Common myeloid progenitor, CD34-positive (primary cell): ENCODE results near the gene PFKM.

Source experiments
- CTCF ChIA-PET: fragments of 350-600 bp; sonication (Branson Sonifier 250); formaldehyde crosslinking; loops from one replicate; lab custom pipeline; 2021; ENCODE audit warnings: antibody characterized with exemption; lab: Charles Lee
- POLR2A ChIA-PET: fragments of 350-600 bp; sonication (Branson Sonifier 250); formaldehyde crosslinking; loops from one replicate; lab custom pipeline; 2021; ENCODE audit warnings: antibody characterized with exemption; lab: Charles Lee
- DNase-seq, 3 donors: peaks; one replicate each; pipeline versions ENCODE4 v3.0.0 to v3.0.0-alpha.2; 2013
- H3K27ac ChIP-seq, 2 experiments: 1 replicate in 1 of 2; 2 replicates in 1 of 2; pipeline ENCODE4 v1.7.0; 2013; ENCODE audit warnings: inconsistent platforms in 2 of 2, low read length in 2 of 2, mild to moderate bottlenecking in 2 of 2, low read depth in 1 of 2, moderate library complexity in 1 of 2; ENCODE audit not compliant: severe bottlenecking in 2 of 2, insufficient read depth in 1 of 2, poor library complexity in 1 of 2
- H3K27me3 ChIP-seq, 5 experiments: replicated peaks in 2 of 5; 1 replicate in 3 of 5; 2 replicates in 2 of 5; pipeline versions ENCODE4 v1.6.1 to v1.7.0; 2013; ENCODE audit warnings: low read length in 4 of 5, mild to moderate bottlenecking in 2 of 5, moderate library complexity in 2 of 5, inconsistent platforms in 1 of 5; ENCODE audit not compliant: insufficient read depth in 5 of 5, control insufficient read depth in 4 of 5
- H3K36me3 ChIP-seq, 4 experiments: 1 replicate in 2 of 4; 2 replicates in 2 of 4; pipeline versions ENCODE4 v1.6.1 to v1.7.0; 2013; ENCODE audit warnings: low read length in 3 of 4, control low read depth in 1 of 4, mild to moderate bottlenecking in 1 of 4; ENCODE audit not compliant: control insufficient read depth in 4 of 4, insufficient read depth in 4 of 4
- H3K4me1 ChIP-seq, 4 experiments: 1 replicate in 3 of 4; 2 replicates in 1 of 4; pipeline versions ENCODE4 v1.6.1 to v1.7.1; 2013; ENCODE audit warnings: low read length in 3 of 4, mild to moderate bottlenecking in 3 of 4, control low read depth in 1 of 4, inconsistent platforms in 1 of 4, moderate library complexity in 1 of 4; ENCODE audit not compliant: control insufficient read depth in 4 of 4, insufficient read depth in 4 of 4; ENCODE audit errors: control extremely low read depth in 1 of 4
- H3K4me3 ChIP-seq, 7 experiments: 1 replicate in 4 of 7; 2 replicates in 3 of 7; pipeline versions ENCODE4 v1.5.1 to v1.7.0; 2013; ENCODE audit warnings: mild to moderate bottlenecking in 7 of 7, low read length in 6 of 7, moderate library complexity in 6 of 7, inconsistent platforms in 2 of 7, low read depth in 2 of 7, control low read depth in 1 of 7; ENCODE audit not compliant: insufficient read depth in 4 of 7, control insufficient read depth in 1 of 7; ENCODE audit errors: extremely low read depth in 1 of 7
- H3K9me3 ChIP-seq, 5 experiments: 1 replicate in 4 of 5; 2 replicates in 1 of 5; pipeline versions ENCODE4 v1.6.1 to v1.7.1; 2013; ENCODE audit warnings: low read length in 4 of 5, mild to moderate bottlenecking in 2 of 5, inconsistent platforms in 1 of 5, low read depth in 1 of 5, moderate library complexity in 1 of 5; ENCODE audit not compliant: control insufficient read depth in 4 of 5, insufficient read depth in 2 of 5; ENCODE audit errors: control extremely low read depth in 1 of 5
- WGBS: methylation state at CpG from one replicate; pipeline ENCODE4 v1.1.5; 2013; ENCODE audit not compliant: insufficient coverage; 5-methylcytosine and 5-hydroxymethylcytosine counted together

PFKM gene

GRCh38 chr12:48189331-48190125 is 70.4 kb downstream of the PFKM start:
- CTCF ChIA-PET = interaction anchor here (0.9 to 4.6 kb wide), 11 partner anchors 8 to 242 kb away, joined by 3 to 37 read pairs (median 4); partner anchors contain the start of gene ASB8
- 52% methylated on average over 5 of the region's 6 CpGs for WGBS
- H3K4me1 ChIP-seq = peaks cover 0 to 7% (median 3%) of the 10 kb centered on the region in 4 experiments
- H3K27me3 ChIP-seq = peaks cover 0 to 16% (median 15%) of the 10 kb centered on the region in 5 experiments
- no peak overlapping the region for H3K4me3 ChIP-seq
- POLR2A ChIA-PET = no interaction called here
- DNase-seq = peak; percentile 76 to 87 (median 78)
- no peaks in the 10 kb centered on the region for H3K9me3 ChIP-seq
- H3K27ac ChIP-seq = no peak overlapping the region
- no peaks in the 10 kb centered on the region for H3K36me3 ChIP-seq

DNA sequence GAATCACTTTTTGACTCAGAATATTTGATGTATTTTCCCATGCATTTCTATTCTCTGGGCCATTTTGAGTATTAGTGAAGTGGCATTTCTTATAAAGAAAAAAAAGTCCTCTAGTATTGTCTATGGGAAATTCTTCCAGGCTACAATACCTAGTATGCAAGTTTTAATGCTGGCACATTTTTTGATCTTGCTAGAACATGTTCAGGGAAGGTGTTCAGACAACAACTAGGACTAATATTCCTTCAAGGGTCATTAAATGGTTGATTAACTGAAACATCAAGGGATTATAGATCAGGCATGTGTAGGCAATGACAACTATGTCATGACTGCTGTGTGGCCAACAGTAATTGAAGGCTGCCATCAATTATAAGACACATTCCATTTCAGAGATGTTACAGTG is 71.9 kb downstream of the PFKM start:
- H3K27ac ChIP-seq = no peak overlapping the region
- no peak overlapping the region for H3K4me3 ChIP-seq
- H3K36me3 ChIP-seq = no peaks in the 10 kb centered on the region
- ChIA-PET CTCF (no interaction called here), POLR2A (no interaction called here)
- DNase-seq = no peak
- peaks cover 0 to under 1% (median under 1%) of the 10 kb centered on the region in 4 experiments for H3K4me1 ChIP-seq
- H3K9me3 ChIP-seq = no peaks in the 10 kb centered on the region
- H3K27me3 ChIP-seq = peaks cover 0 to 7% (median 0%) of the 10 kb centered on the region in 5 experiments

- Histone ChIP-seq H3K4me1 (peaks cover 0 to 8% (median 8%) of the 10 kb centered on the region in 4 experiments), H3K27ac (no peak overlapping the region), H3K4me3 (no peak overlapping the region), H3K27me3 (peaks cover 0 to 3% (median 0%) of the 10 kb centered on the region in 5 experiments), H3K9me3 (no peaks in the 10 kb centered on the region), H3K36me3 (no peaks in the 10 kb centered on the region)
- no peak for DNase-seq
- no CpG with 5 or more reads among the region's 1 CpG for WGBS
- ChIA-PET POLR2A (no interaction called here), CTCF (interaction anchor here (0.6 to 1.3 kb wide), 2 partner anchors 8 to 203 kb away, joined by 3 read pairs; no protein-coding TSS in a partner anchor)
Observed at GRCh38 chr12:48192861-48193260, 73.7 kb downstream of the PFKM start.

- Histone ChIP-seq H3K4me1 (peaks cover 0 to 13% (median 12%) of the 10 kb centered on the region in 4 experiments), H3K27me3 (no peaks in the 10 kb centered on the region), H3K36me3 (no peaks in the 10 kb centered on the region), H3K4me3 (no peak overlapping the region), H3K9me3 (no peaks in the 10 kb centered on the region), H3K27ac (no peak overlapping the region)
- ChIA-PET CTCF (interaction anchor here (0.6 to 1.3 kb wide), 4 partner anchors 9 to 451 kb away, joined by 3 read pairs; no protein-coding TSS in a partner anchor), POLR2A (no interaction called here)
- 91% methylated on average over 2 of the region's 2 CpGs for WGBS
- DNase-seq = peak in 1 of 3 donors; percentile 37
Observed at GRCh38 chr12:48193623-48194022, 74.5 kb downstream of the PFKM start.

DNA sequence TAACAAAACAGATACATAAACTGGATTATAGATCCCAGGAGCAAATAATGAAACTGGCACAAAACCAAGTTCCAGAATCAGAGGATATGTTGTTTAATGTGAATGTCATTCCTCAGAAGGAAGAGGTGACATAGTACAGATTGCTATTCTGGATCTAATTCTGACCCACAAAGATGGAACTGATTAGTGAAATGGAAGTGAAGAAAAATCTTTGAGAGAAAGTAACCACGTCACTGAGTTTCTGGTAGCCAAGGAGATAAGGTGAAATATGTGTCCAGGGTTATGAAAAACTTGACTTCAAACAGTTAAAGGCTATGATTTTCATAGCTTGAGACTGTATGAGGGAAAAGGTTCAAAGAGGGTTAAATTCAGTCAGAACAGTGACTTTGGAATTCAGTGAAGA is 75.6 kb downstream of the PFKM start:
- H3K4me3 ChIP-seq = no peak overlapping the region
- POLR2A ChIA-PET = no interaction called here
- peaks cover 8 to 25% (median 23%) of the 10 kb centered on the region in 4 experiments for H3K4me1 ChIP-seq
- H3K27ac ChIP-seq = no peak overlapping the region
- no peaks in the 10 kb centered on the region for H3K36me3 ChIP-seq
- CTCF ChIA-PET = interaction anchor here (1.0 to 1.4 kb wide), 2 partner anchors 9 to 92 kb away, joined by 3 to 6 read pairs; no protein-coding TSS in a partner anchor
- no peak for DNase-seq
- H3K9me3 ChIP-seq = no peaks in the 10 kb centered on the region
- H3K27me3 ChIP-seq = no peaks in the 10 kb centered on the region
- 75% methylated on average over 1 of the region's 1 CpG for WGBS
